SK-N-SH (cell line): ENCODE measurements around the gene PRPF6. TPM values are rescaled to one million over a fixed set of nuclear protein-coding genes. Genes with fewer than 3 reads are reported as not detected.

Source experiments
- CTCF ChIA-PET: fragments of 300-600, 350-600 bp; formaldehyde crosslinking; extraction: SDS; loops from one replicate; lab custom pipeline; 2021; lab: Yijun Ruan, JAX
- POLR2A ChIA-PET: fragments of 350-600 bp; sonication (Branson Sonifier 250); formaldehyde crosslinking; extraction: SDS; loops from one replicate; lab custom pipeline; 2020; ENCODE audit warnings: antibody characterized with exemption, inconsistent platforms; lab: Yijun Ruan, JAX
- DNase-seq: peaks from one replicate; pipeline ENCODE4 v3.0.0; 2012
- H2AFZ ChIP-seq: fragments of 200-600 bp; sonication (generic); 2 replicates; pipeline ENCODE4 v1.8.1; 2016; ENCODE audit warnings: antibody characterized with exemption, mild to moderate bottlenecking, low read depth
- H3F3A ChIP-seq: fragments of 200-600 bp; sonication (generic); replicated peaks from 2 replicates; pipeline ENCODE3; 2016; ENCODE audit warnings: antibody characterized with exemption, mild to moderate bottlenecking; ENCODE audit not compliant: insufficient read depth
- H3K27ac ChIP-seq, 2 experiments: fragments of 200-500 bp in 1 of 2; fragments of 200-600 bp in 1 of 2; sonication (Bioruptor generic) in 1 of 2; sonication (generic), shearing (Covaris generic) in 1 of 2; 2 replicates each; pipeline versions ENCODE4 v1.5.1 to v1.6.1; 2014 to 2016; ENCODE audit warnings: low read depth in 2 of 2, inconsistent platforms in 1 of 2, low read length in 1 of 2, mild to moderate bottlenecking in 1 of 2, mixed read lengths in 1 of 2
- H3K27me3 ChIP-seq: fragments of 200-600 bp; sonication (generic), shearing (Covaris generic); 2 replicates; pipeline ENCODE4 v1.6.1; 2016; ENCODE audit warnings: mixed run types; ENCODE audit not compliant: insufficient read depth
- H3K36me3 ChIP-seq, 2 experiments: fragments of 200-500 bp in 1 of 2; fragments of 200-600 bp in 1 of 2; sonication (Bioruptor generic) in 1 of 2; sonication (generic) in 1 of 2; replicated peaks in 1 of 2; 2 replicates each; pipeline versions ENCODE3 to v1.5.1; 2014 to 2016; ENCODE audit warnings: low read length in 1 of 2, mild to moderate bottlenecking in 1 of 2; ENCODE audit not compliant: insufficient read depth in 2 of 2, control insufficient read depth in 1 of 2
- H3K4me1 ChIP-seq, 2 experiments: fragments of 200-500 bp in 1 of 2; fragments of 200-600 bp in 1 of 2; sonication (Bioruptor generic) in 1 of 2; sonication (generic), shearing (Covaris generic) in 1 of 2; 2 replicates each; pipeline versions ENCODE4 v1.5.1 to v1.6.1; 2014 to 2016; ENCODE audit warnings: low read depth in 1 of 2, low read length in 1 of 2, mixed run types in 1 of 2; ENCODE audit not compliant: insufficient read depth in 2 of 2, control insufficient read depth in 1 of 2
- H3K4me2 ChIP-seq: fragments of 200-600 bp; sonication (generic), shearing (Covaris generic); 2 replicates; pipeline ENCODE4 v1.6.1; 2017; ENCODE audit warnings: mixed run types
- H3K4me3 ChIP-seq, 2 experiments: fragments of 200-500 bp in 1 of 2; fragments of 200-600 bp in 1 of 2; sonication (Bioruptor generic) in 1 of 2; sonication (generic), shearing (Covaris generic) in 1 of 2; 2 replicates each; pipeline versions ENCODE4 v1.5.1 to v1.8.1; 2014 to 2016; ENCODE audit warnings: low read depth in 2 of 2, inconsistent platforms in 1 of 2, low read length in 1 of 2, mild to moderate bottlenecking in 1 of 2, mixed read lengths in 1 of 2, moderate library complexity in 1 of 2
- H3K79me2 ChIP-seq: fragments of 200-600 bp; sonication (generic); 2 replicates; pipeline ENCODE4 v1.8.1; 2017; ENCODE audit warnings: mild to moderate bottlenecking; ENCODE audit not compliant: insufficient read depth
- H3K9ac ChIP-seq: fragments of 200-600 bp; sonication (generic); 2 replicates; pipeline ENCODE4 v1.6.1; 2017; ENCODE audit warnings: mixed run types
- H3K9me2 ChIP-seq: fragments of 200-600 bp; sonication (generic); 2 replicates; pipeline ENCODE4 v1.6.1; 2017; ENCODE audit warnings: mixed run types
- H3K9me3 ChIP-seq: fragments of 200-600 bp; sonication (generic); 2 replicates; pipeline ENCODE4 v1.6.1; 2017; ENCODE audit warnings: mixed run types, mild to moderate bottlenecking, moderate library complexity
- H4K20me1 ChIP-seq: fragments of 200-600 bp; sonication (generic); 2 replicates; pipeline ENCODE4 v1.6.1; 2017; ENCODE audit warnings: mild to moderate bottlenecking, mixed run types; ENCODE audit not compliant: insufficient read depth
- EP300 ChIP-seq, 2 experiments: IDR thresholded peaks; 2 replicates each; pipeline versions ENCODE4 v1.4.0 to v1.6.1; 2012; ENCODE audit warnings: borderline replicate concordance in 1 of 2, low read depth in 1 of 2, low read length in 1 of 2
- FOXM1 ChIP-seq: IDR thresholded peaks from 2 replicates; pipeline ENCODE4 v1.4.0; 2012; ENCODE audit warnings: low read depth, mild to moderate bottlenecking
- JUND ChIP-seq: IDR thresholded peaks from 2 replicates; pipeline ENCODE4 v1.4.0; 2012
- MEF2A ChIP-seq: IDR thresholded peaks from 2 replicates; pipeline ENCODE4 v1.4.0; 2012; ENCODE audit warnings: low read depth, borderline replicate concordance
- NFIC ChIP-seq: IDR thresholded peaks from 2 replicates; pipeline ENCODE4 v1.4.0; 2012; ENCODE audit warnings: borderline replicate concordance
- NRF1 ChIP-seq: IDR thresholded peaks from 2 replicates; pipeline ENCODE4 v1.6.1; 2012; ENCODE audit warnings: low read depth, mild to moderate bottlenecking, low read length
- RAD21 ChIP-seq: IDR thresholded peaks from 2 replicates; pipeline ENCODE4 v1.6.1; 2012; ENCODE audit warnings: mild to moderate bottlenecking, low read length
- RCOR1 ChIP-seq: fragments of 150-350 bp; IDR thresholded peaks from 2 replicates; pipeline ENCODE4 v1.6.1; 2017; ENCODE audit warnings: antibody characterized with exemption, low read length
- RFX5 ChIP-seq: IDR thresholded peaks from 2 replicates; pipeline ENCODE4 v1.6.1; 2012; ENCODE audit warnings: mild to moderate bottlenecking, improper control_type of control experiment, low read length
- SIN3A ChIP-seq: IDR thresholded peaks from 2 replicates; pipeline ENCODE4 v1.6.1; 2012; ENCODE audit warnings: low read depth, mild to moderate bottlenecking, low read length, moderate library complexity, borderline replicate concordance
- SMC3 ChIP-seq: IDR thresholded peaks from 2 replicates; pipeline ENCODE4 v1.6.1; 2012; ENCODE audit warnings: low read depth, low read length, improper control_type of control experiment
- TCF12 ChIP-seq: IDR thresholded peaks from 2 replicates; pipeline ENCODE4 v1.4.0; 2012
- WGBS: methylation state at CpG from one replicate; pipeline ENCODE4 v1.1.6; 2017; ENCODE audit warnings: low lambda C conversion rate; 5-methylcytosine and 5-hydroxymethylcytosine counted together
- polyA plus RNA-seq, 3 experiments: library from polyadenylated mRNA; depleted of rRNA; stranded (reverse); fragments of >200 nt; gene quantifications; 2 replicates each; pipeline ENCODE4 v1.2.3, GENCODE V29; 2012
- TF ChIP-seq, protein P1 (sequence below): IDR thresholded peaks from 2 replicates; pipeline ENCODE4 v1.4.0; 2012; ENCODE audit warnings: low read depth, borderline replicate concordance
- TF ChIP-seq, protein P2 (sequence below): IDR thresholded peaks from 2 replicates; pipeline ENCODE4 v1.4.0; 2012; ENCODE audit warnings: low read depth, borderline replicate concordance
- TF ChIP-seq, protein P3 (sequence below): fragments of 150-350 bp; IDR thresholded peaks from 2 replicates; pipeline ENCODE4 v1.6.1; 2017; ENCODE audit warnings: antibody characterized with exemption, low read length, low read depth, borderline replicate concordance
- TF ChIP-seq, protein P4 (sequence below): IDR thresholded peaks from 2 replicates; pipeline ENCODE4 v1.4.0; 2012; ENCODE audit warnings: low read depth
- TF ChIP-seq, protein P5 (sequence below): fragments of 150-350 bp; IDR thresholded peaks from 2 replicates; pipeline ENCODE4 v1.6.1; 2016; ENCODE audit warnings: mild to moderate bottlenecking, low read depth, low read length

Gene PRPF6
- polyA plus RNA-seq, 1 of the 3 experiments (the other 2 are of a cell fraction): 59.1 TPM

DNA sequence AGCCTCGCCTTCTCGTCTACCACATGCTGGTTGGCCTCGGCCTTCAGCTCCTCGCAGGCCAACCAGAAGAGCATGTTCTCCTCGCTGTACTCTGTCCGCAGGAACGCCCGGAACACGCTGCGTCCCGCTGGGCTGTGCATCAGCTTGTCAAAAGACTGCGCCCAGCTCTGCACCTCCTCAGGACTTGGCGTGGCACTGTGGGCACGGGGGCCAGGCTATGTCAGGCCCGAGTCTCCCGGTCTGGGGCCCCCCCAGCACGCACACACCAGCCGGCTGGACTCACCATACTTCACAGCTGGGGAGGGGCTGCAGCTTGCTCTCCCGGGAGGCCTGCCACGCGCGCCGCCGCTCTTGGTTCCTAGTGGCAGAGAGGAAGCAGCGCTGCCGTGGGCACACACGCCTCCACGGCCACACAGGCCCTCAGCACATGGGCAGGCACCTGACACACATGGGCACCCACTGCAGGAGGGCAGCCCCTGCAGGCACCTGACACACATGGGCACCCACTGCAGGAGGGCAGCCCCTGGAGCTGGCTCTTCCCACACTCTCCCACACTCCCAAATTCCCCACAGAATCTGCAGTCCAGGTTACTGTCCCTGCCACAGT lies 93.4 kb downstream of the PRPF6 start (continued):
- TF ChIP-seq, protein P1, sequence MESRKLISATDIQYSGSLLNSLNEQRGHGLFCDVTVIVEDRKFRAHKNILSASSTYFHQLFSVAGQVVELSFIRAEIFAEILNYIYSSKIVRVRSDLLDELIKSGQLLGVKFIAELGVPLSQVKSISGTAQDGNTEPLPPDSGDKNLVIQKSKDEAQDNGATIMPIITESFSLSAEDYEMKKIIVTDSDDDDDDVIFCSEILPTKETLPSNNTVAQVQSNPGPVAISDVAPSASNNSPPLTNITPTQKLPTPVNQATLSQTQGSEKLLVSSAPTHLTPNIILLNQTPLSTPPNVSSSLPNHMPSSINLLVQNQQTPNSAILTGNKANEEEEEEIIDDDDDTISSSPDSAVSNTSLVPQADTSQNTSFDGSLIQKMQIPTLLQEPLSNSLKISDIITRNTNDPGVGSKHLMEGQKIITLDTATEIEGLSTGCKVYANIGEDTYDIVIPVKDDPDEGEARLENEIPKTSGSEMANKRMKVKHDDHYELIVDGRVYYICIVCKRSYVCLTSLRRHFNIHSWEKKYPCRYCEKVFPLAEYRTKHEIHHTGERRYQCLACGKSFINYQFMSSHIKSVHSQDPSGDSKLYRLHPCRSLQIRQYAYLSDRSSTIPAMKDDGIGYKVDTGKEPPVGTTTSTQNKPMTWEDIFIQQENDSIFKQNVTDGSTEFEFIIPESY: no peak
- TF ChIP-seq NFIC (no peak), TCF12 (no peak), RAD21 (no peak), JUND (no peak), EP300 (IDR thresholded peaks at IDR 0.05; ENCODE audit: borderline replicate concordance in 1 of 2, low read depth in 1 of 2, low read length in 1 of 2) (no peak)
- TF ChIP-seq, protein P2, sequence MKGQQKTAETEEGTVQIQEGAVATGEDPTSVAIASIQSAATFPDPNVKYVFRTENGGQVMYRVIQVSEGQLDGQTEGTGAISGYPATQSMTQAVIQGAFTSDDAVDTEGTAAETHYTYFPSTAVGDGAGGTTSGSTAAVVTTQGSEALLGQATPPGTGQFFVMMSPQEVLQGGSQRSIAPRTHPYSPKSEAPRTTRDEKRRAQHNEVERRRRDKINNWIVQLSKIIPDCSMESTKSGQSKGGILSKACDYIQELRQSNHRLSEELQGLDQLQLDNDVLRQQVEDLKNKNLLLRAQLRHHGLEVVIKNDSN: no peak

DNA sequence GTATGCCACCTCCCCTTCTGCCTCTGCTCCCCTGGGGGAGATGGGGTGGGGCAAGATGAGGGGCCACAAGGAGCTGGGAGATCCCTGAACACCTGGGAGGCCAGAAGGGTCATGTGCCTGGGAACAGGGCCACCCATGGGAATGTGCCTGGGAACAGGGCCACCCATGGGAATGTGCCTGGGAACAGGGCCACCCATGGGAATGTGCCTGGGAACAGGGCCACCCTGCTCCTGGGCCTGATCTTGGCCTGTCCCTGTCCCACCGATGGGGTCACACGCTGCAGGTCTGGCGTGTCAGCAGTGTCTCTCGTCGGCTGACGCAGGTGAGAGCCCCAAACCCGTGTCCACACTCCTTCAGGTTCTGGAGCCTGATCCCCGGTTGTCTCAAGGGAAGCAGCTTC lies 94.0 kb downstream of the PRPF6 start:
- H3K27me3 ChIP-seq: no peaks in the 10 kb centered on the region
- WGBS: 97% methylated on average over 8 of the region's 8 CpGs
- H3K9ac ChIP-seq: no peak overlapping the region
- no peak overlapping the region for H3K27ac ChIP-seq
- DNase-seq: no peak
- H4K20me1 ChIP-seq: no peaks in the 10 kb centered on the region
- peaks cover 3% of the 10 kb centered on the region for H3F3A ChIP-seq
- no peak overlapping the region for H3K4me2 ChIP-seq
- no peaks in the 10 kb centered on the region for H3K9me2 ChIP-seq
- no peak overlapping the region for H2AFZ ChIP-seq
- H3K9me3 ChIP-seq: no peaks in the 10 kb centered on the region
- POLR2A ChIA-PET: interaction anchor here (0.8 kb wide), 1 partner anchor 12 kb away, joined by 3 read pairs; the partner anchor contains the start of gene TCEA2
- peaks cover 0 to 17% of the 10 kb centered on the region in 2 experiments for H3K36me3 ChIP-seq
- H3K4me1 ChIP-seq: peaks cover 12 to 13% of the 10 kb centered on the region in 2 experiments; a peak in 3 of 4 replicates
- H3K79me2 ChIP-seq: no peaks in the 10 kb centered on the region
- no peak overlapping the region for H3K4me3 ChIP-seq
- TF ChIP-seq RCOR1 (no peak), SIN3A (no peak), NFIC (no peak)
- CTCF ChIA-PET: interaction anchor here (0.6 to 12.9 kb wide), 4 partner anchors 17 to 45 kb away, joined by 3 to 252 read pairs (median 3); partner anchors contain the start of gene NPBWR2

DNA sequence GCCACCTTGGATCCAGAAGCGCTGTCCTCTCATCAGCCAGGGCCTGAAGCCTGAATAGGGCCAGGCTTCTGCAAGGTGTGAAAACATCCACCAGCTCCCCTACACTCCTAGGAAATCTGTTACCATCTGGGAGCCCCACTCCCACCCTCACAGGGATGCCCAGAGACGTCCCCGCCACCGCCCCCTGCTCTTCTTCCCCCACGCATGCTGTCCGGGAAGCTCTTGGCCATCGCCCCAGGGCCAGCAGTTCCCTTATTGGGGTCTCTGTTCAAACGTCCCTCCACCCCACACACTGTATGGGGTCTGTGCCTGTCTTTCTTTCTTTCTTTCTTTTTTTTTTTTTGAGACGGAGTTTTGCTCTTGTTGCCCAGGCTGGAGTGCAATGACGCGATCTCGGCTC lies 94.6 kb downstream of the PRPF6 start:
- H3K36me3 ChIP-seq: peaks cover 0 to 17% of the 10 kb centered on the region in 2 experiments
- POLR2A ChIA-PET: interaction anchor here (1.8 kb wide), 1 partner anchor 13 kb away, joined by 4 read pairs; the partner anchor contains the start of gene TCEA2
- H3K79me2 ChIP-seq: no peaks in the 10 kb centered on the region
- H3K9me3 ChIP-seq: no peaks in the 10 kb centered on the region
- TF ChIP-seq, protein P3, sequence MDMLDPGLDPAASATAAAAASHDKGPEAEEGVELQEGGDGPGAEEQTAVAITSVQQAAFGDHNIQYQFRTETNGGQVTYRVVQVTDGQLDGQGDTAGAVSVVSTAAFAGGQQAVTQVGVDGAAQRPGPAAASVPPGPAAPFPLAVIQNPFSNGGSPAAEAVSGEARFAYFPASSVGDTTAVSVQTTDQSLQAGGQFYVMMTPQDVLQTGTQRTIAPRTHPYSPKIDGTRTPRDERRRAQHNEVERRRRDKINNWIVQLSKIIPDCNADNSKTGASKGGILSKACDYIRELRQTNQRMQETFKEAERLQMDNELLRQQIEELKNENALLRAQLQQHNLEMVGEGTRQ: no peak
- TF ChIP-seq SMC3: no peak
- no peak for TF ChIP-seq RFX5
- TF ChIP-seq, protein P4, sequence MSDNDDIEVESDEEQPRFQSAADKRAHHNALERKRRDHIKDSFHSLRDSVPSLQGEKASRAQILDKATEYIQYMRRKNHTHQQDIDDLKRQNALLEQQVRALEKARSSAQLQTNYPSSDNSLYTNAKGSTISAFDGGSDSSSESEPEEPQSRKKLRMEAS: no peak
- TF ChIP-seq MEF2A: no peak
- TF ChIP-seq TCF12: no peak
- no peak for TF ChIP-seq FOXM1
- no peak for TF ChIP-seq NRF1
- TF ChIP-seq RCOR1: no peak
- TF ChIP-seq, protein P5, sequence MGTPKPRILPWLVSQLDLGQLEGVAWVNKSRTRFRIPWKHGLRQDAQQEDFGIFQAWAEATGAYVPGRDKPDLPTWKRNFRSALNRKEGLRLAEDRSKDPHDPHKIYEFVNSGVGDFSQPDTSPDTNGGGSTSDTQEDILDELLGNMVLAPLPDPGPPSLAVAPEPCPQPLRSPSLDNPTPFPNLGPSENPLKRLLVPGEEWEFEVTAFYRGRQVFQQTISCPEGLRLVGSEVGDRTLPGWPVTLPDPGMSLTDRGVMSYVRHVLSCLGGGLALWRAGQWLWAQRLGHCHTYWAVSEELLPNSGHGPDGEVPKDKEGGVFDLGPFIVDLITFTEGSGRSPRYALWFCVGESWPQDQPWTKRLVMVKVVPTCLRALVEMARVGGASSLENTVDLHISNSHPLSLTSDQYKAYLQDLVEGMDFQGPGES: no peak
- TF ChIP-seq, all 33 proteins: peak for 0
- WGBS: 90% methylated on average over 12 of the region's 12 CpGs
- CTCF ChIA-PET: interaction anchor here (1.7 to 12.9 kb wide), 2 partner anchors 18 to 40 kb away, joined by 6 to 252 read pairs; partner anchors contain the start of gene NPBWR2
- H3K4me2 ChIP-seq: no peak overlapping the region
- no peak overlapping the region for H3K4me3 ChIP-seq
- H3K27ac ChIP-seq: no peak overlapping the region
- peaks cover 13 to 17% of the 10 kb centered on the region in 2 experiments; a peak in 3 of 4 replicates for H3K4me1 ChIP-seq
- H4K20me1 ChIP-seq: no peaks in the 10 kb centered on the region
- H3K27me3 ChIP-seq: no peaks in the 10 kb centered on the region
- H3K9me2 ChIP-seq: no peaks in the 10 kb centered on the region
- no peak overlapping the region for H2AFZ ChIP-seq
- no peak overlapping the region for H3K9ac ChIP-seq
- DNase-seq: no peak
- peaks cover 8% of the 10 kb centered on the region for H3F3A ChIP-seq
